Measurements from ENCODE around the gene ELAVL1.
"Not testable (repeated sequence)": the region's sequence is repeated elsewhere in the genome, so short reads cannot be mapped to it uniquely, and the experiment has no call there.

ELAVL1 gene

DNA sequence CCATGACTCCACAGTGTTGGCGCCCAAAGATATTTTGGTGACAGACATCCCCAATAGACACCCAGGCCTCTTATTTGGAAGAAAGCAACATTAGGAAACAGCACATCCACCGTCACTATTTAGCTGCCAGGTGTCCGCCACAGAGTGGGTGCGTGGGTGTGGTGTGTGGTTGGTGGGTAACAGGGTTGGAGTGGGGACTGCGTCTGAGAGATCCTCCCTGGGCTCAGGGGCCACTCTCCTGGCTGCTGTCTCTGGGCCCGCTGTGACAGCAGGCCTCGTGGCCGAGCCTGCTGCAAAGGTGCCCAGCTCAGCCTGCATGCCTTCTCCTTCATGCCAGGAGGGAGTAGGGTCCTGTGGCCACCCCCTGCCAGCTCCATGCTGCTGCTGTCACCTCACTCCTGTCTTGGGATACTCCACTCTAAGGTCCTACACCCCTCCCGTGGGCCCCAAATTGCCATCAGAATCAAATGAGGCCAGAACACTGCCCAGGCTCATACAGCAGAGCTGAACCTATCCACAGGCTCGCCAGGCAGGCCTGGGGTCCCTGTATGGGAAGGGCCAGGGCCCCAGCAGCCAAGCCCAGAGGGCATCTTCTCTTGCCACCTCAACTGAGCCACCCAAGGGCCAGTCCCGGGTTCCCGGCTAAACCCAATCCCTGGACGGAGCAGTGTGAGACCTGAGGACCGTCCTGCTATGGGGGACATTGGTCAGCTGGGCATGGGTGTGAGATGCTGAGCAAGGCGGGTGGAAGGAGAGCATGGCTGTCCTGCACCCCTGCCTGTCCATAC, 37.2 kb downstream of the ELAVL1 start:
- no peak for DNase-seq

DNA sequence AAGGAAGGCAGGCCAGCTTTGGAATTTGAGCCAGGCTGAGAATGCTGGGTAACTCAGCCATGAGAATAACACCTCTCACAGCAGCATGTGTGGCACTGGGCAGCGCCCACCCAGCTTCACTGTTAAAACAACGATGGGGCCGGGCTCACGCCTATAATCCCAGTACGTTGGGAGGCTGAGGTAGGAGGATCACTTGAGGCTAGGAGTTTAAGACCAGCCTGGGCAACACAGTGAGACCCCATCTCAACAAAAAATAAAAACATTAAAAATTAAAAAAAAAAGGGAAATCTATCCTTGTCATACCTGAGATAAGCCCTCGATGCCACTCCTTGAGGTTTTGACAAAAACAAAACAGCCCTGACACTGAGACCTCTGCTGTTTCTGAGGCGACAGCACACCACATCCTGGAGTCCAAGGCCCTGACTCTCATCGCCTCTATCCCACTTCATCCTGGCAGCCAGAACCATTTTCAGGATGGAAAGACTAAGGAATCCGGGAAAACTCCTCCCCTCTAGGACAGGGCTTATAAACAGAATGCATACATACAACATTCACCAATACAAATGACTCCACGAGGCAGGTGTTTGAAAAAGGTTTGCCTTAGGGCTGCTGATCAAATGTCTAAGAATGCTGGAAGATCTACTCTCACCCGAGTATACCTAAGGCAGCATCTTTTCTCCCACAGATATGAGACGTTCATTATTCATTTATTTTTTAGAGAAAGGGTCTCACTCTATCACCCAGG, 39.3 kb downstream of the ELAVL1 start:
- DNase-seq: no peak

DNA sequence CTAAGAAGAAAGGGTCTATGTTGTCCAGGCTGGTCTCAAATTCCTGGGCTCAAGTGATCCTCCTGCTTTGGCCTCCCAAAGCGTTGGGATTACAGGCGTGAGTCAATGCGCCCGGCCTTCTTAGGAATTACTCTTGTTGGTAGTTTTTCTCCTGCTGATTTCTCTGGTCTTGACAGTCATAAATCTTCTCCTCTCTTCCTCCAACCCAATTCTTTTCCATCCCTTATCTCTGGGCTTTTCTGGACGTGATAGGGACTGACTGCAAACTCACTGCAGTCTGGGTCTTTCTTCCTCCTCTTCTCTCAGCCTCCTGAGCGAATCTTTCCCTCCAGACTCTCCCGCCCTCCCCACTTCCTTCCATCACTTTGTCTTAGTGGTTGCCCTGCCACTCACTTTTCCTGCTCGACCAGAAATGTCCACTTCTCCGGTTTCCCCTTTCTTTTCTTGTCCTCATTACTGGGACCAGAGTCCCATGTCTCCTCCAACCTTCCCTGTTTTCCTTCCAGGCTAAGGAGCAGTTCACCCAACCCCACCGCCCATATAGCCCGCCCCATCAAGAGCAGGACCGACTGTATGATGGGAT, 40.1 kb downstream of the ELAVL1 start:
- no peak for DNase-seq

DNA sequence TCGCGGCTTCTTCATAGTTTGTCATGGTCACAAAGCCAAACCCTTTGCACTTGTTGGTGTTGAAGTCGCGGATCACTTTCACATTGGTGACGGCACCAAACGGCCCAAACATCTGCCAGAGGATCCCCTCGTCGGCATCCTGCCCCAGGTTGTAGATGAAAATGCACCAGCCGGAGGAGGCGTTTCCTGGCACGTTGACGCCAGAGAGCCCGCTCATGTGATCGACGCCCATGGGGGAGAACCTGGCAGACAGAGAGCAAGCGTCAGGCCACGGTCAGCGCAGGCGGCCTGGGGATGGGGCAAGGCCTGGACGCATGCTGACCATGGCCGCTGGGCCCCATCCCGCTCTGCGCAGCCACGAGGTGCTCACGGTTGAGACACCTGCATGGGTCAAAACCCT, 41.9 kb downstream of the ELAVL1 start:
- no peak for DNase-seq

DNA sequence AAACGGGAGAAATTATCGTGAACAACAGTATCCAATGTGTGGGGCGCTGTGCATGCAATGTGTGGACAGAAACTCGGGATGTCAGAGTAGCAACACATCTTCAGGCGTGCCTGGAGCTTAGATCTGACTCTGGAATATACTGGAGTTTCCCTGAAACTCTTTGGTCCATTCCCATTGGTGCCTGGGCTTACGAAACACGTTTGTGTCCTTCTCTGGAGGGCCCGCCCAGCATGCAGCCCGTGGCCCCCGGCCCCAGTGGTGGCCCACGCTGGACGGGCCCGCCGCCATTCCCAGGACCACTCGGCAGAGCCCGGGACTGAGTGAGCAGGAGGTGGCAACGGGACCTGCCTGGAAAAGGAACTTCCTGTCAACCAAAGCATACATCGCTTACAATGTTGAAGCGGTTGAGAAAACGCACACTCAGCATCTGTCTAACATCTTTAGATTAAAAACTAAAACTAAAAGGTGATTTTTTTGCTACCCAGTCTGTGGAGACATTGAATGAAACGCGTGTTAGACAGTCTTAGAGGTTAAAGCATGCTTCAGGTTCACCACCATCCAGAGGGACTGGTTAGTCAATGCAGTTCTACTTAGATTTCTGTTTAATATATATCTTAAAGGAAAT, 42.7 kb downstream of the ELAVL1 start:
- no peak for DNase-seq

DNA sequence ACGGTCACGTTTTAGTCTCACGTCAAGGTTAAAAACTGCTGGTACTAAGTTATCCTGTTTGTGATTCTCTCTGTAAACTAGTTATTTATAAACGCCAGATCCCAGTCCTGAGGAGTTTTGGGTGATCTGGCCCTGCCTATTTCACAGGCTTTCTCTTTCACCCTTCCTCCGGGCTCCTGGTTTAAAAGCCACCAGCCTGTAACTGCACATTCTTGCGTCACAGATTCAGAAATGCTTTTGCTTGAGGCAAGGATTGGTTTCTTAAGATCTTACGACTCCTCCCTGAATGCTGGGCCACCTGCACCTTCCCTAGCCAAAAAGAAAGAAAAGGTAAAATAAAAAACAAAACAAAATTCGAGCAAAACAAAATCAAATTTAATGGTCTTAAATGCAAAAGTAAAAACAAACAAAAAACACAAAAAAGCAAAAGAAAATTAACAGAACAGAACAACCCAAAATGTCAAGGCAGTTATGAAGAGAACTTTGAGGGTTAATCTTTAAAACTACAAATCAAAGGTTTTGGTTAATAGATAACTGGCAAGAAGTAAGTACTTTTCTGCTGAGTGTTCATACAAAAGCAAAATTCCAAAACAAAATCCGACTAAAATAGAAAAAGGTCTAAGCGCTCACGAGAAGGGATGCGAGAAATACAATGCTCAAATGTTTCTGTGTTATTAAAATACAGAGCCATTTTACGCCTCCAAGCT, 43.4 kb downstream of the ELAVL1 start:
- no peak for DNase-seq

DNA sequence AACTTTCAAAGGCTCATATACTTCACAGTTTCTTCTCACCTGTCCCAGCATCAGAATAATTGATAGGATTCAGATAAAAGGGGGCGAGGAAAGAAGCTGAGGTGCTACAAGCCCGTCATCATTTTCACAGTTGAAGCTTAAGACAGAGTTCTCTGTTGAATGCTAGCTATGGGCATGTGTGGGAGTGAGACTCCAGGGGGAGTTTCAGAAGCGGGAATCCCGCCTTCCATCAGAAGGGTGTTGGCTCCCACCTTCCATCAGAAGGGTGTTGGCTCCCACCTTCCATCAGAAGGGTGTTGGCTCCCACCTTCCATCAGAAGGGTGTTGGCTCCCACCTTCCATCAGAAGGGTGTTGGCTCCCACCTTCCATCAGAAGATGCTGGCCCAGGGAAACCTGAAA, 44.4 kb downstream of the ELAVL1 start:
- DNase-seq: not testable (repeated sequence)

DNA sequence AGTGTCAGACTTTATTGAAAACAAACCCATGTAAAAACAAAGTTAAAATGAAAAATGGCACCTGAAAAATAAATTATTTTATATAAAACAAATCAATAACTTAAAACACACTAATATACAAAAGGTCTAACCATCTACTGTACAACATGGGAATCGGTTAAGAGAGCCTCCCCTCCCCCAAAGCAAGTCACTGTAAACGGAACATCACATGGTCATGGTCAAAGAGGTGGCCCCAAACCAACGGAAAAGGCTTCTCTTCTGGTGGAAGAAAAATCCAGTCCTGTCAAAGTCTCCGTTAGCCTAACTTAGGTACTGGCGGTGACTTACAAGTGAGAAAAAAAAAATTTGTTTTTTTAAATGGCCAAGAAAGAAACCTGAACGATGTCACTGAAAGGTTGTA, 46.2 kb downstream of the ELAVL1 start:
- DNase-seq: no peak

DNA sequence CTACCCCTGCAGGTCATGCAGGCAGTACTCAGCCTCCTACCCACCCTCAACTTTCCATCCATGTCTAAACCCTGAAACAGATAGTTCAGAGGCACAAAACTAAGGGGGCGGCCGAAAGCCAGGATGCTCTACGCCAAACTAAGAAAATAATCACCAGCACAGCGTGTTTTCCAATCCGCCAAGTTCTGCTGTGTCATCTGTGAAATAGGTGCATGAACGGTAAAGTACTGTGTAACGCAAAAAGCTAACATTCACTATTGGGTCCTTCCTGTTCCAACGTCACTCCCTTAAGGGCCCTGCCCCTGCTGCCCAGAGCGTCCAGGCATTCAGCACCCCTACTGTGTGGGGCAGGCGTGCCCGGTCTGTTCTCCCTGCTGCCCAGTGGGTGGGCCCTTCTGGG, 49.7 kb downstream of the ELAVL1 start:
- DNase-seq: no peak

DNA sequence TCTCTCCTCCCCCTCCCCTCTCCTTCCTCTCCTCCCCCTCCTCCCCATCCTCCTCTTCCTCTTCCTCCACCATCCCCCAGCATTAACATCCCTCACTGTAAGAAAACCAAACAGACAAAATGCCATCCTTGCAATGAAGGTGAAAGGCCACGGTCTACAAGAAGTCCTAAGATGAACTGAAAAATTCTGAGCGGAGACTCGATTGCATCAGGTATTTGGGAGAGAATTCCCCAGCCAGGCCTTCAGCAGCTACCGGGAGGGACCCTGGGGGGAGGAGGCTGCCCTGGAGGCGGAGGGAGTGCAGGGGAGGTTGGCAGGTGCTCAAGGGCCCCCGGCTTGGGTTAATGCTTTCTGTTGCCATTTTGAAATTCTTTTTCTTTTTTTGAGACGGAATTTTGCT, 51.9 kb downstream of the ELAVL1 start:
- no peak for DNase-seq

DNA sequence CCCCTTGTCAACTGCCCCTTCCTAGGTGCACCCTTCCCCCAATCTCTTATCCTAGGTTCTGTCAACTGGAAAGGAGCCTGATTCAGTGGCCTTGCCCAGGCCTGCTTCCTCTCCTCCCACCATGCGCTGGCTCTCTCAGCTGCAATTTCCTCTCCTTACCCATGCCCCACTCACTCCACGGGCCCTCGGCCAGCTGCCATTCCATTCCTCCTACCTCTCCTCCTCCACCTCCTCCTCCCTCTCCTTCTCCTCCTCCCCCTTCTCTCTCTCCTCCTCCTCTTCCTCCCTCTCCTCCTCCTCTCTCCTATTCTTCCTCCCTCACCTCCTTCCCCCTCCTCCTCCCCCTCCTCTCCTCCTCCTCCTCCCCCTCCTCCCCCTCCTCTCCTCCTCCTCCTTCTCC, 52.4 kb downstream of the ELAVL1 start:
- DNase-seq: peak; percentile 40

DNA sequence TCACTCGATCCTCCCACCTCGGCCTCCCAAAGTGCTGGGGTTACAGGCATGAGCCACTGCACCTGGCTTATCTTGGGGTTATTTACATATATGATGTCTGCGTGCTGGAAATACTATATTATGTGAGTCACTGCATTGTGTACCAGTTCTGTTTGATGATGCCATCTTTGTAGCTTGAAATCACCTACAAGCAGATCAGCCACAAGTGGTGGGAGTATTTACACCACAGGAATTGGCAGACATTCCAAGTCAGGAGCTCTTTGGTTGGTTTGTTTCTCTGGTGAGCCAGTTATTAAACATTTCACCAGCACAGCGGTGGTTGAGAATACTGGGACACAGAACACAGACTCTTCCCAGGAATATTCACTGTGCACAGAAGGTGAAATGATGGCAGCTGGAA, 57.5 kb downstream of the ELAVL1 start:
- DNase-seq: no peak

DNA sequence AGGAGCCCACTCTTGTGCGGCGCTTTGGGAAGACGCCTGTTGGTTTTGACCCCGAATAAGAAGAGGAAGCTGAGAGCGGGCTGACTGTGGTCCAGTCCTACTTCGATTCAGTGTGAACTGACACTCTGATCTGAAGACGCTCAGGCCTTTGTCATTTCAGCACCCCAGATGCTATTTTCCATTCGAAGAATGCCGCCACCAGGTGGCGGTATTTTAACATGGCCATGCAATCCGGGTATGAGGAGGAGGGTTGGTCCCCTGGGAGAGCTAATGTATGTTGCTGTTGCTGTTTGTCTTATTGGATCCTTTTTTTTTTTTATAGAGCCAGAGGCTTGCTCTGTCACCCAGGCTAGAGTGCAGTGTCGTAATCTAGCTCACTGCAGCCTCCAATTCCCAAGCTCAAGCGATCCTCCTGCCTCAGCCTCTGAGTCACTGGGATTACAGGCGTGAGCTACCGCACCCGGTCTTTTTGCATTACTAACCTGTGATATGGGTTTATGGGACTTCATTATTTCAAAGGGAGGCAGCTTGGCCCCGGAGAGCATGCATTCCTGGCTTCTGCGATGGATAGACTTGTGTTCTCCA, 61.2 kb downstream of the ELAVL1 start:
- peak; percentile 91 for DNase-seq

DNA sequence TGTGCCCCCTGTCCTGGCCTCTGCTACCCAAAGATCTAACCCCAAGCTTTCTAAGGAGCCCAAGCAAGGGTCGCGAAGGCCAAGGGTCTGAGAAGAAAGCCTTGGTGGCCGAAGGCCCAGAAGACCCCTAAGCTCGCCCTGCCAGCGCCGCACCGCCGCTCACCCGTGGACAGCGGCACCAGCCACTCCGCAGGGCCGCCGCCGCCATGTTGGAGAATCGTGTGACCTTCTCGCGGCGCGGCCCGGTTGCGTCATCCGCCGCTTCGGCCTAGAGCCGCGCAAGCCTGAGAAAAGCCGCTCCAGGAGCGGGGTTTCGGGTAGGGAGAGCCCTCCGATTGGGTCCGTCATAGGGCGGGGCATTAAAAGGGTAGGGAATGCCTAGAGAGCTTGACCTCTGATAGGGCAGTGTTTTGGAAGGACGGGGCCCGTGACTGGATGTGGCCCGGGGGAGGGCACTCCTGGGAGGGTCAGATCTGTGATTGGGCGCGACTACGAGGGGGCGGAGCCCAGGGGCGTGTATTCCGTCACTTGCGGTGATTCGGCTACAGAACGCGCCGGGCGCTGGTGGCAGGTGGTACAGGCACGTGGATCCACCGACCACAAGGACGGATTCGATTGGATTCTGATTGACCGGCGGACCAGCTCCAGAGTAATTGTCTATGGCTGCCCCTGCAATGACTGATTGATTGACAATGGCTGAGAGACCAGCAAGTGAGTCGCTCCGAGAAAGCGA, 61.8 kb downstream of the ELAVL1 start, which contains the start of gene TIMM44:
TSS of gene TIMM44 (minus strand) at position 223 of the 733 bp plus-strand sequence. CDS start at position 208, 15 bp downstream.
- DNase-seq: peak; percentile 100

DNA sequence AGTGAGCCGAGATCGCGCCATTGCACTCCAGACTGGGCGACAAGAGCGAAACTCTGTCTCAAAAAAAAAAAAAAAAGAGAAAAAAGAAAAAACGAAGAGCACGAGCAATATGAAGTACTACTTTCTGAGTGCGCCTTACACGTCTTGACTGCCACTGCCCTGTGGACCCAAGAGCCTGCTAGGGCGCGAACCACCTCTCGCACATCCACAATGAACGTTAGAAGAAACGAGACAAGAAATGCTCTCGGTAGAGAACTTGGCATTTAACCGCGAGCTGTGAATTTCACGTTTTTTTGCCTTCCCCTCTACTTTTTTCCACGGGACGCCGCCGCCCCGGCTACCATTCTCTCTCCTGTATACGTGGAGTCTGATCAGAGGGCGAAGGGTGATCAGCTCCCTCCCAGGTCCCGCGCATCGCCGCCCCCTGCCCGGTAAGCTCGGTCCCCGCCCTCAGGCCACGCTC, 62.4 kb downstream of the ELAVL1 start:
- no peak for DNase-seq

DNA sequence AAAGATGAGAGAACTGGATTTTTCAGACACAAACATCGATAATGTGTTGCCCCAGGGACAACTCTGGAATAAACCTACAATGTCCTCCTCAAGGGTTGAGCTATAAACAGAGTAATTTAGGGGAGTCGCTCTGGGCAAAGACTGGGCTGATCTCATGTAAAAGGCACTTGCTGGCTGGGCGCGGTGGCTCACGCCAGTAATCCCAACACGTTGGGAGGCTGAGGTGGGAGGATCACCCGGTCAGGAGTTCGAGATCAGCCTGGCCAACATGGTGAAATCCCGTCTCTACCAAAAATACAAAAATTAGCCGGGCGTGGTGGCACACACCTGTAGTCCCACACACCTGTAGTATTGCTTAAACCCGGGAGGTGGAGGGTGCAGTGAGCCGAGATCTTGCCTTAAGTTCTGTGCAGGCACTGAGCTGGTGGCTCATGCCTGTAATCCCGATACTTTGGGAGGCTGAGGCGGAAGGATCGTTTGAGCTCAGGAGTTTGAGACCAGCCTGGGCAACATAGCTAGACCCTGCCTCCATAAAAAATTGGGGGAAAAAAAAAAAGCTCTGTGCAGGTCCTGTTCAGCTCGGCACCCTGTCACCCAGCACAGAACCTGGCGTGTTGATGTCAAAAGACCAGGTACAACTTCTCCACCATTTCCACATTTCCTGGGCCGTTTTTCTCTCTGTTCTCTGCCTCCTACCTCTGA, 63.4 kb downstream of the ELAVL1 start:
- DNase-seq: no peak

DNA sequence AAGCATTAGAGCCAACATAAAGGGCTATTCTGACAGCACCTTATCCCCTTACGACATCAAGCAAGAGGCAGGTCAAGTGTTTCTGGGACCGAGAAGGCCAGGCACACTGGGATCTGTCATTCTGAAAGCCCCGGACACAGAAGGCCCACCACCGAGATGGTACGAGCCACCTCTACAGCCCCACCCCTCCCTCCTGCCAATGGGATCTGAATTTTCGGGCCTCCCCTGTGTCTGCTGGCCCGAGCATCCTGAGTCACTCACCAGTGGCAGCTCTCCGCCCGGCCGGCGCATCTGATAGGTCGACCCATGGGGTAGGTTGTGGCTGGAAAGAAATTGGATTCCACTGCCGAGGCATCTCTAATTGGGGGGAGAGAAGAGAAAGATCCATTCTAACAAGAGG, 64.6 kb downstream of the ELAVL1 start:
- no peak for DNase-seq

DNA sequence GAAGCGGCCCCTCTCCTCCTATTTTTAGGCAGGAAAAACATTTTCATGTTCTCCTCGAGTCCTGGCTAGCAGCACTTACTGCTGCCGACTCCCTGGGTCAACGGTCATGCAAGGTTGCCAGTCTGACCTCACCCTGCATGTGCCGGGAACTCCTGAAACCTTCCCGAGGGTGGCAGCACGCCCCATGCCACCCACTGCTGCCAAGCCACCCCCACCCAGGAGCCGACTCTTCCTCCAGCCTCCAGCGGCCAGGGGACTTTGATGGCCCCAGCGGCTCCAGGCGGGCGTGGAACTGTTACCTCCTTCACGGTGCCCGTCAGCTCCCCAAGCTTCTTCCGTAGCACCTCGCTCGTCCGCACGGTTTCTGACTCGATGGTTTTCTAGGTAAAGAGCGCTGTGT, 70.7 kb downstream of the ELAVL1 start:
- DNase-seq: no peak

DNA sequence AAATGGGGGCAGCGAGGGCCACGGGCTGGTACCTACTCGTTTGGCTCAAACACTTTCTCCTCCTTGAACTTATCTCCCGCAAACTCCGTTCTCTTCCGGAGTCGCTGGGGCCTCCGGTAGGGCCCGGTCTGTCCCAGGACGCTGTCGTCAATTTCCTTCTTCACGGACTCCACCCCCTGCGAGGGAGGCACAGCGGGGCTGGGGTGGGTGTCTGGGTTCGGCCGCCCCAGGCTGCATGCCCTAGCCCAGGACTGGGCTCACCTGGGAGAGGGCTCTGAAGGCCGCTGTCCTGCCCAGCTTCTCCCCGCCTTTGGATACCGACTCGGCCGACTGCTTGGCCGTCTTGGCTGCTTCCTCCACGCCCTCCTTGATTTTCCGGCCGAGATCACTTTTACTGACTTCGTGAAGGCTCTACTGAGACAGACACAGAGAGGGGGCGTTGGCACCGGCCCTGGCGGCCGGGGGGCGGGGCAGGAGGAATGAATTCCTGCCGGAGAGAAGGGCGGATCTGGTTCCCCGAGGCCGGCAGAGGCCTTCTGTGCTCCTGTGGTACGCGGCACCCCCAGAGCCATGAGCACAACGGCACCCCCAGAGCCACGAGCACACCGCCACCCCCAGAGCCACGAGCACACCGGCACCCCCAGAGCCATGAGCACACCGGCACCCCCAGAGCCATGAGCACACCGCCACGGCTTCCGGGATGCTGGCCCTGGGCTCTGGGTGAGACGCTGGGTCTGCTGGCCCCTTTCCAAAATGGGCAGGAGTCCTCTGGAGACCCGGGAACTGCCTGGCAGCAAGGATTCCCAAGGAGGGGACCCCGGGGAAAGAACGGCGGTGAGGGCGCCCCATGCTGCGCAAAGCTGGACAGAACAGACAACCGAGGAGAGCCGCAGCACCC, 71.4 kb downstream of the ELAVL1 start:
- DNase-seq: no peak

DNA sequence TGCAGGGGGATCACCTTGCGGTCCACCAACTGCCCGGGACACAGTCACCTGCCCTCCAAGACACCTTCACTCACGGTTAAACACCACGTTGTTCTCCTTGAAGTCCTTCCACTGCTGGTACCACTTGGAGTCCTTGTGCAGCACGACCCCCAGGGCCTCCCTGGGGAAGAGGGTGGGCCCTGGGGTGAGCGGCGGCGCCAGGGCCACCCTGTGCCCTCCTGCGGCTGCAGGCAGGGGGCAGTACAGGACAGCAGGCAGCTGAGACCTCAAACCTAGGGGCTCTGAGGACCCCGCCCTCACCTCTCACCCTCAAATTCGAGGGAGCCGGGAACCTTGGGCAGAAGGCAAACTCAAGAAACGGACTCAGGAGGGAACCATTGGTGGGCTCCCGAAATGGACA, 72.0 kb downstream of the ELAVL1 start:
- DNase-seq: no peak
